Measurements from ENCODE around the gene OSBPL6.
"Not testable (repeated sequence)": the region's sequence is repeated elsewhere in the genome, so short reads cannot be mapped to it uniquely, and the experiment has no call there.

Gene OSBPL6

GRCh38 chr2:178401994-178402437 lies 207.7 kb downstream of the OSBPL6 start:
- no peak for DNase-seq (ENCODE audit: low spot score)

GRCh38 chr2:178403671-178404306 lies 209.5 kb downstream of the OSBPL6 start:
- DNase-seq (ENCODE audit: low spot score) = no peak

GRCh38 chr2:178404368-178404767 lies 210.1 kb downstream of the OSBPL6 start:
- peak; percentile 66 for DNase-seq (ENCODE audit: low spot score)

GRCh38 chr2:178409261-178409660 lies 214.9 kb downstream of the OSBPL6 start:
- DNase-seq (ENCODE audit: low spot score) = no peak

- DNase-seq (ENCODE audit: low spot score) = no peak
Observed at GRCh38 chr2:178412047-178412446, 217.7 kb downstream of the OSBPL6 start.

GRCh38 chr2:178412453-178412852 lies 218.1 kb downstream of the OSBPL6 start:
- not testable (repeated sequence) for DNase-seq (ENCODE audit: low spot score)

- DNase-seq (ENCODE audit: low spot score) = peak; percentile 85
Observed at GRCh38 chr2:178413472-178414265, 219.4 kb downstream of the OSBPL6 start.

GRCh38 chr2:178414266-178415247 lies 220.2 kb downstream of the OSBPL6 start:
- peak; percentile 94 for DNase-seq (ENCODE audit: low spot score)

- no peak for DNase-seq (ENCODE audit: low spot score)
Observed at GRCh38 chr2:178415979-178416378, 221.7 kb downstream of the OSBPL6 start.

- DNase-seq (ENCODE audit: low spot score) = no peak
Observed at GRCh38 chr2:178417916-178418315, 223.6 kb downstream of the OSBPL6 start.

GRCh38 chr2:178418426-178418825 lies 224.1 kb downstream of the OSBPL6 start:
- no peak for DNase-seq (ENCODE audit: low spot score)

GRCh38 chr2:178419123-178419522 lies 224.8 kb downstream of the OSBPL6 start:
- no peak for DNase-seq (ENCODE audit: low spot score)

GRCh38 chr2:178420463-178420999 lies 226.2 kb downstream of the OSBPL6 start:
- no peak for DNase-seq (ENCODE audit: low spot score)

- no peak for DNase-seq (ENCODE audit: low spot score)
Observed at GRCh38 chr2:178422097-178422496, 227.8 kb downstream of the OSBPL6 start.

GRCh38 chr2:178423746-178424145 lies 229.4 kb downstream of the OSBPL6 start:
- not testable (repeated sequence) for DNase-seq (ENCODE audit: low spot score)

- no peak for DNase-seq (ENCODE audit: low spot score)
Observed at GRCh38 chr2:178425255-178425827, 231.0 kb downstream of the OSBPL6 start.

- peak; percentile 27 for DNase-seq (ENCODE audit: low spot score)
Observed at GRCh38 chr2:178426388-178426787, 232.1 kb downstream of the OSBPL6 start.

- DNase-seq (ENCODE audit: low spot score) = no peak
Observed at GRCh38 chr2:178427458-178427857, 233.1 kb downstream of the OSBPL6 start.

- no peak for DNase-seq (ENCODE audit: low spot score)
Observed at GRCh38 chr2:178428396-178428806, 234.1 kb downstream of the OSBPL6 start.

GRCh38 chr2:178429336-178429735 lies 235.0 kb downstream of the OSBPL6 start:
- no peak for DNase-seq (ENCODE audit: low spot score)

GRCh38 chr2:178436662-178437061 lies 242.3 kb downstream of the OSBPL6 start:
- no peak for DNase-seq (ENCODE audit: low spot score)

- no peak for DNase-seq (ENCODE audit: low spot score)
Observed at GRCh38 chr2:178441426-178441825, 247.1 kb downstream of the OSBPL6 start.
